ENCODE results near the gene MSX2. TPM values are rescaled to one million over a fixed set of nuclear protein-coding genes. Genes with fewer than 3 reads are reported as not detected.

The MSX2 gene
- total RNA-seq, 2 donors from 2014 or later = 0.88 to 1.1 TPM

DNA sequence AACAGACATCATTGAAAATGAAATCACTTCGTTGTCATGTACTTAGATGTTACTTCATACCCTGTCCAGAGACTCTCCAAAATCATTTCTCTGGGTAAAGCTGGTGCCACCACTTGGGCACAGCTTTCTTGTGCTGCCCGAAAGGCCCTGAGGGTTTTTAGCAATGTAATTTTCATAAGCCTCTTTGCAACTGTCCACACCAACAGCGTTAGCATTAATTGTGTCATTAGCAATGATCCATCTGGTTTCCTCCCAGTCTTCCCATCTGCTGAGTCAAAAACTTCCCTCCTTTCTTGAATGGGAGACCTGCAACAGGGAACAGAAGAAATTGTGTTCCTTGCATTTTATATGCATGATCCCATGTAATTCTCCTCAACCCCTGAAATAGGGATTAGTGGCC, 8.6 kb upstream of the MSX2 start:
- intact Hi-C loops (cut with DNase I) = no loop called here
- DNase-seq (ENCODE audit: low spot score) = no peak

- DNase-seq (ENCODE audit: low spot score) = no peak
- intact Hi-C loops (cut with DNase I) = no loop called here
Measured at GRCh38 chr5:174717826-174718455, 6.4 kb upstream of the MSX2 start.

DNA sequence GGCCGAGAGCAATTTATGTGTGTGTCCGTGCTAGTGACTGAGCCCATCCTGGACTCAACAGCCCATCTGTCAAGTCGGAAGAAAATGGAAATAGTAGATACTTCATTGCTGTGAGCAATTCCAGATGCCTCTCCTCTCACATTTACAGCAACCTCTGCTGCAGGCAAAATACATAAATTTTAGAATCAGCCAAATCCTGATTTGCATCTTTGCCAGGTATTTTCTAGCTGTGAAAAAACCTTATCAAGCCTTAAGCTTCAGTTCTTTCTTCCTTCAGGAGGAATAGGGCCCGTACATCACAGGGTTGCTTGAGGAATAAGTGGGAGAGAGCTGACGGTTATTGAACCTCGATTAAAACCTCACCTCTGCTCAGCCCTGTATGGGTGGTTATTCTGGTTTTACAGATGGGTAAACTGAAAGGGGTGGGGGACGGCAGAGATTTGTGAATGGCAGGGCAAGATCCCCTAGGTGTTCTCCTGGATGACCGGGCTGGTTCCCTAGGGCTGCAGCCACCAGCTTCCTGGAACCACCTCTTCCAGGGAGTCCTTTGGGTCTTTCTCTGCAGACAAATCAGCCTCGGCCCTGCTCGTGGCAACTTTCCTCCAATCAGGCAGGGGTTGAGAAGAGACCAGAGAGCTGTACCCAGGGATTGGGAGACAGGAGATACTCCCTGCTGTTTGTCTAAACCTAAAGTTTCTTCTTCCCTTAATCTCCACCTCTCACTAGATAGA, 5.3 kb upstream of the MSX2 start:
- intact Hi-C loops (cut with DNase I) = no loop called here
- no peak for DNase-seq (ENCODE audit: low spot score)

- intact Hi-C loops (cut with DNase I) = no loop called here
- DNase-seq (ENCODE audit: low spot score) = no peak
Measured at GRCh38 chr5:174719793-174720611, 4.4 kb upstream of the MSX2 start.

GRCh38 chr5:174720612-174721529, 3.5 kb upstream of the MSX2 start:
- intact Hi-C loops (cut with DNase I) = no loop called here
- no peak for DNase-seq (ENCODE audit: low spot score)

DNA sequence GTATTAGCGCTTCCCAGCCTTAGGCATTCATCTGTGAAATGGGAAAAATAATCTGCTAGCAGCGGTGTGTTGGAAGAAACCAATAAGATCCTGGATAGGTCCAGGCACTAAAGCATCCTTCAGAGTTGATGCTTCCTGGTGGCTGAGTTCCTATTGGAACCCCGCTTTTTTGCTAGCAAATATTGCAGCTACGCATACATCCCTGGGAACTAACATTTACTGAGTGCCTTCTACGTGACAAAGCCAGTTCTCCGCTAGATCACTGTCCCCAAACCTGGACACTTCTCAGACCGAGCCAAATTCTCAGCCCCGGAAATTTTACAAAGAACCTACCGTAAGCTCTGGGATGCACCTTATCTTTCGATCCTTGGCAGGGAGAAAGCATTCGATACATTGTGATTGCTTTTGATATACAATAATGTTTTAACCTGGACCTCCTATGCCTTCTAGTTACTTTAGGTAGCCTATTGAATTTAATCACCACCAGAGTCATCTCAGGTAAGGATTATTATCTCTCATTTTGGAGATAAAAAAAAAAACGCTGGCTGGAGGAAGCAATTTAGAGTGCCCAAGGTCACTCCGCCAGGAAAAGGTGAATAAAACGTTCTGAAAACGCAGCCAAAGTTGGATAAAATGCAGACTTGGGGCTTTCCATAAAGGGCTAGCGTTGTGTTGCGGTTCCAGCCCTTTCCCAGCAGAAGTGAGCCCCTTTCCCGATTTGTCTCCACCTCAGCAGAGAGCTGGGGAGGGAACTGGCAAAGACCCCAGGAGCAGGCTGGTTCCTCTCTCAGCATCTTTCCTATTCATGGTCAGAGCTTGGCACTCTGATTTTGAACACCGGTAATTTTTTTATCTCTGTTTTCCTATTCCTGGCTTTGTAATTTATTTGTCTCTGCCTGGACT, 2.6 kb upstream of the MSX2 start:
- intact Hi-C loops (cut with DNase I) = no loop called here

GRCh38 chr5:174722500-174722899, 1.9 kb upstream of the MSX2 start:
- no peak for DNase-seq (ENCODE audit: low spot score)
- intact Hi-C loops (cut with DNase I) = no loop called here

More for the DNA sequence above, 2.6 kb upstream of the MSX2 start:
- DNase-seq (ENCODE audit: low spot score) = no peak

GRCh38 chr5:174723315-174723978, 935 bp upstream of the MSX2 start:
- intact Hi-C loops (cut with DNase I) = no loop called here
- no peak for DNase-seq (ENCODE audit: low spot score)

GRCh38 chr5:174723979-174724483, 351 bp upstream of the MSX2 start:
- no peak for DNase-seq (ENCODE audit: low spot score)
- intact Hi-C loops (cut with DNase I) = no loop called here

DNA sequence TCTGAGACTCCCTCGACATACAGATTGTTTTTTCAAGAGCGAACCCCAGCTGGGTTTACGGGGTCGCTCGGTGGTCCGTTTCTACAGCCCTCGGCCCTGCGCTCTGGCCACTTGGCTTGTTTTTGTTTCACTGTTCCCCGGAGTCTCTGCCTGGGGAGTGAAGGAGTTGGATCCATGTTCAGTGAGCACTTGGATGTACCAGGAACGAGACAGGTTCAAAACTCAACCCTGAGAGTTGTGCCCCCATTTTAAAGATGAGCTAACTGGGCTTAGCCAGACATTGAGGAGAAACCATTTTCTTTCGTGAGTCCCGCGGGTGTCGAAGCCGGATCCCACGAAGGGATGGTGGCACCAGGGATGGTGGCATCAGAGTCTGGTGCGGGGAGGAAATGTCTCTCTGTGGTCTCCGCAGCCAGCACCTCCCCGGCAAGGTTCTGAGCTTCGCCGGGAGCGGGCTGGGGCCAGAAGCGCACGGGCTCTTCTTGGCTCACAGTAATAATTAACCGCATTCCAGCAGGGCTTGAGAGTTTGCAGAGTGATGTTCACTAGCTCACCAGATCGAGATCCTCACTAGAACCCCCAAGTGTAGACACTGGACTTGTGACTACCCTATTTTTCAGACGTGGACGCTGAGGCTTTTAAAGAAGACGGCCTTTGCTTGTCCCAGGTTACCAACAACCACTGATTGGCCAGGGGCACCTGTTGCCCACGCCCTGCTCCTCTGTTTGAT, 1.0 kb downstream of the MSX2 start:
- DNase-seq (ENCODE audit: low spot score) = no peak
- intact Hi-C loops (cut with DNase I) = no loop called here

GRCh38 chr5:174725991-174726601, 1.7 kb downstream of the MSX2 start:
- DNase-seq (ENCODE audit: low spot score) = no peak
- intact Hi-C loops (cut with DNase I) = no loop called here

DNA sequence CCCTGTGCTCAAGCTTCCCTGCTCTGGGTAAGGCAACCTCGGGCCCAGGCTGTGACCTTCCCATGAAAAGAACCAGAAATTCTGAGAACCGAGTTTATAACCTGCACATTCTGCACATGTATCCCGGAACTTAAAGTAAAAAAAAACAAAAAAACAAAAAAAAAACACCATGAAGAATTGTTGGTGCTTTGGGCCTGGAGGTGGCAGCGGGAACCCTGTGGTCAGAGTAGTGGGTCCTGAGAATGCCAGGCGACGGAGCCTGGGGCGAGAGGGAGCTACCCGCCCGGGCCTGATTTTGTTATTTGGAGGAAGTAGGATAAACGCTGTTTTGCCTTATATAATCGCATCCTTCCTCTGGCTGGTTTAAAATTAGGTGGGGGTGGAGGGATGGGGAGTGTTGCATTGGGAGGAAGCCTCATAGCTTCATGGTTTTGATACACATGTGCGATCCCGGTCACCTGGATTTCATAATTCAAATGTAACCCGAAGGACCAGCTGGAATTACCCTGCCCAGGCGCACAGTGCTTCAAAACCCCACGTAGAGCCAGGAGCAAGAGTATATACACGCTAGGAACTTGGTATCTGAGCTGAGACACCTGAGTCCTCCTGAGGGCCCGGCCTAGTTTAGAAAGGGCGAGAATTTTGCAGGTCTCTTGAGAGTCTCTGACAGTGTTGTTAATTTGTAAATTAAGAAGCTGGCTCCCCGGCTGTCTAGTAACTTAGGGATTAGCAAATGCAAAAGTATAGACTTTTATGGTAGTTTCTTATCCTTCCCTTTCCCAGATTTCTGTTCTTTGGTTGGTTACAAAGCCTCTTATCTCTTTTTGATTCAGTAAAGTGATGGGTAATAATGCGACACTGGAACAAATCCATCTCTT, 2.8 kb downstream of the MSX2 start:
- intact Hi-C loops (cut with DNase I) = no loop called here
- no peak for DNase-seq (ENCODE audit: low spot score)

DNA sequence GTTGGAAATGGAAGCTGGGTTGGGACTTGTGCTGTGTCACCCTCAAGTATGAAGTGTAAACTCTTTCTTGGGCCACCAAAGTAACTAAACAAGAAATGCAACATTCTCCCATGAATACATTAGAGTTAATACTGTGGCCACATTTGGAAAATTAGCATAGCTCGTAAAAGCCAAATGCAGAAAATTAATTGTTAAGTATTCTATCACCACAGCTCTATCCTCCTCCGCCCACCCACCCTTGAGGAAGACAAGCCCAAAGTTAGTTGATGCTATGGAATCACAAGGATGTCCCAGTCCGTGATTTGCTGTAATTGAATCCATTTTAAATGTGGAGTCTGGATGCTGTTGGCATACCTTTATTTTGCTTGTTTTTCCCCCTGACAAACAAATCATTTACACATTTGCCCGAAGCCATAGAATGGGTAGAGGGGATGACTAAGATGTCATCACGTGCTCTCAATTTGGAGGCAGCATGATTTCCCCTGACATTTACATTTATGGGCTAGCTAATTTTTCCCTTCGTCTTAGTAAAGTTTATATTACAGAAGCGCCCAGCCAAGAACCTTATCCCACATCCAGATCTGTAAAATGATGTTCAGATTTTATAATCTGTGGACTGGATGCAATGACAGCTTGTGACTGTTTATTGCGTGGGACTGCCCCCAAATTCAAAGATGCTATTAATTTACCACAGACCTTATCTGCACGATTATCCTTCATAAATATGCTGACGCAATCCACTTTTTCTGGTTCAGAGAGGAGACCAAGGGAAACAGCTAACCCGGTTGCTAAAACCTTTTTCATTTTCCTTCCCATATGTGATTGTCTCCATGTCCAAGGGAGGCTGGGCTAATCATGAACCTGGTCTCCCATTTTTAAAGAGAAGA, 3.7 kb downstream of the MSX2 start:
- DNase-seq (ENCODE audit: low spot score) = no peak
- intact Hi-C loops (cut with DNase I) = no loop called here

DNA sequence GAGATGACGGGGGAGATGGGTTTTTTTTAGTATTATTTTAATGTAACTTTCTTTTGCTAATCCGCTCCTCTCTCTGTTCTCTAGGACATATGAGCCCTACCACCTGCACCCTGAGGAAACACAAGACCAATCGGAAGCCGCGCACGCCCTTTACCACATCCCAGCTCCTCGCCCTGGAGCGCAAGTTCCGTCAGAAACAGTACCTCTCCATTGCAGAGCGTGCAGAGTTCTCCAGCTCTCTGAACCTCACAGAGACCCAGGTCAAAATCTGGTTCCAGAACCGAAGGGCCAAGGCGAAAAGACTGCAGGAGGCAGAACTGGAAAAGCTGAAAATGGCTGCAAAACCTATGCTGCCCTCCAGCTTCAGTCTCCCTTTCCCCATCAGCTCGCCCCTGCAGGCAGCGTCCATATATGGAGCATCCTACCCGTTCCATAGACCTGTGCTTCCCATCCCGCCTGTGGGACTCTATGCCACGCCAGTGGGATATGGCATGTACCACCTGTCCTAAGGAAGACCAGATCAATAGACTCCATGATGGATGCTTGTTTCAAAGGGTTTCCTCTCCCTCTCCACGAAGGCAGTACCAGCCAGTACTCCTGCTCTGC, 4.8 kb downstream of the MSX2 start:
- DNase-seq (ENCODE audit: low spot score) = no peak
- intact Hi-C loops (cut with DNase I) = no loop called here

Measured in posterior vena cava (tissue), 2 donors.